Activated T-helper 1 cell treated with anti-CD3 and anti-CD28 coated beads, Interleukin-12 subunit alpha, Interleukin-12 subunit beta, Interleukin-2, Interleukin-4 antibody, amounts not matched to agents 30 ng/mL and 10 ng/mL and 1 ng/mL, durations not matched to agents 14 hours and 24 hours and 36 hours (primary cell): ENCODE data around the gene GADD45GIP1. TPM values are rescaled to one million over a fixed set of nuclear protein-coding genes. Genes with fewer than 3 reads are reported as not detected.

ENCODE experiments used
- DNase-seq: peaks from one replicate; pipeline ENCODE4 v3.0.0; 2021; ENCODE audit warnings: low spot score
- H3K27ac Mint-ChIP-seq: one replicate; pipeline ENCODE4 v1.8.0; 2021; ENCODE audit warnings: mild to moderate bottlenecking, mixed read lengths
- H3K27me3 Mint-ChIP-seq: one replicate; pipeline ENCODE4 v1.8.0; 2022; ENCODE audit warnings: mild to moderate bottlenecking, moderate library complexity, mixed read lengths; ENCODE audit not compliant: insufficient read depth
- H3K36me3 Mint-ChIP-seq: one replicate; pipeline ENCODE4 v1.8.0; 2021; ENCODE audit warnings: low read depth, mixed read lengths
- H3K4me1 Mint-ChIP-seq: one replicate; pipeline ENCODE4 v1.8.0; 2021; ENCODE audit warnings: low read depth, mixed read lengths
- H3K4me3 Mint-ChIP-seq: one replicate; pipeline ENCODE4 v1.8.0; 2021; ENCODE audit warnings: mild to moderate bottlenecking, moderate library complexity, mixed read lengths
- H3K9me3 Mint-ChIP-seq: one replicate; pipeline ENCODE4 v1.8.0; 2021; ENCODE audit warnings: mixed read lengths
- intact Hi-C: fragments of 100-400 bp; cut with micrococcal nuclease; formaldehyde crosslinking; loops from one replicate; pipeline ENCODE4 v1.15.1; 2024
- total RNA-seq: library from RNA; stranded (reverse); gene quantifications from 2 replicates; pipeline ENCODE4 v1.2.3, GENCODE V29; 2022

Gene GADD45GIP1
- total RNA-seq, 1 donor from 2014 or later = 32.1 TPM

- intact Hi-C loops = loop anchor here (1.0 to 2.0 kb wide), 6 partner anchors 20 to 202 kb away; partner anchors contain the start of genes GCDH, GET3, JUNB and SYCE2
- H3K27ac Mint-ChIP-seq = peak overlapping the region; percentile 94
- H3K9me3 Mint-ChIP-seq = no peaks in the 10 kb centered on the region
- H3K4me3 Mint-ChIP-seq = peak overlapping the region; percentile 100
- peaks cover 43% of the 10 kb centered on the region for H3K36me3 Mint-ChIP-seq
- peak; percentile 20 for DNase-seq
- H3K4me1 Mint-ChIP-seq = peaks cover 51% of the 10 kb centered on the region
- no peaks in the 10 kb centered on the region for H3K27me3 Mint-ChIP-seq
Measured at GRCh38 chr19:12938779-12939601, 18.0 kb downstream of the GADD45GIP1 start.

- peaks cover 48% of the 10 kb centered on the region for H3K4me1 Mint-ChIP-seq
Measured at GRCh38 chr19:12937927-12938778, 18.9 kb downstream of the GADD45GIP1 start, which contains the start of gene CALR. Gene CALR (plus strand): TSS chr19:12938609. CDS start chr19:12938680, 71 bp downstream.

GRCh38 chr19:12937093-12937926 lies 19.7 kb downstream of the GADD45GIP1 start:
- intact Hi-C loops = no loop called here
- Mint-ChIP-seq H3K4me3 (peak overlapping the region; percentile 100), H3K9me3 (no peaks in the 10 kb centered on the region), H3K4me1 (peaks cover 56% of the 10 kb centered on the region), H3K36me3 (peaks cover 42% of the 10 kb centered on the region), H3K27ac (peak overlapping the region; percentile 94), H3K27me3 (no peaks in the 10 kb centered on the region)
- no peak for DNase-seq

More at GRCh38 chr19:12937927-12938778, 18.9 kb downstream of the GADD45GIP1 start, which contains the start of gene CALR:
- no peaks in the 10 kb centered on the region for H3K9me3 Mint-ChIP-seq
- H3K36me3 Mint-ChIP-seq = peaks cover 39% of the 10 kb centered on the region
- DNase-seq = peak; percentile 100
- peak within 1 kb of the TSS; percentile 94 for H3K27ac Mint-ChIP-seq
- H3K27me3 Mint-ChIP-seq = no peaks in the 10 kb centered on the region
- intact Hi-C loops = loop anchor here (1.0 to 2.0 kb wide), 6 partner anchors 19 to 201 kb away; partner anchors contain the start of genes GCDH, GET3, JUNB and SYCE2
- H3K4me3 Mint-ChIP-seq = peak within 1 kb of the TSS; percentile 100

GRCh38 chr19:12936582-12936981 lies 20.4 kb downstream of the GADD45GIP1 start:
- H3K9me3 Mint-ChIP-seq = no peaks in the 10 kb centered on the region
- peak overlapping the region; percentile 5 for H3K4me3 Mint-ChIP-seq
- intact Hi-C loops = no loop called here
- H3K36me3 Mint-ChIP-seq = peaks cover 41% of the 10 kb centered on the region
- no peaks in the 10 kb centered on the region for H3K27me3 Mint-ChIP-seq
- no peak for DNase-seq
- no peak overlapping the region for H3K27ac Mint-ChIP-seq
- peaks cover 63% of the 10 kb centered on the region for H3K4me1 Mint-ChIP-seq

- Mint-ChIP-seq H3K9me3 (no peaks in the 10 kb centered on the region), H3K4me3 (peak overlapping the region; percentile 19), H3K27me3 (no peaks in the 10 kb centered on the region), H3K4me1 (peaks cover 52% of the 10 kb centered on the region), H3K27ac (no peak overlapping the region), H3K36me3 (peaks cover 35% of the 10 kb centered on the region)
- DNase-seq = no peak
- intact Hi-C loops = no loop called here
Measured at GRCh38 chr19:12935071-12935470, 22.0 kb downstream of the GADD45GIP1 start.

- Mint-ChIP-seq H3K27ac (peak within 1 kb of the TSS; percentile 94), H3K27me3 (no peaks in the 10 kb centered on the region), H3K4me3 (peak within 1 kb of the TSS; percentile 98), H3K36me3 (peaks cover 29% of the 10 kb centered on the region), H3K4me1 (peaks cover 39% of the 10 kb centered on the region), H3K9me3 (no peaks in the 10 kb centered on the region)
- intact Hi-C loops = loop anchor here (1.0 kb wide), 4 partner anchors 12 to 199 kb away; partner anchors contain the start of genes RAD23A, SYCE2 and TRIR
- DNase-seq = peak; percentile 82
Measured at GRCh38 chr19:12933287-12934072, 23.5 kb downstream of the GADD45GIP1 start, which contains the start of gene FARSA. Gene FARSA (minus strand): TSS chr19:12933711. CDS start chr19:12933696, 15 bp downstream.

GRCh38 chr19:12932392-12933286 lies 24.4 kb downstream of the GADD45GIP1 start:
- no peaks in the 10 kb centered on the region for H3K9me3 Mint-ChIP-seq
- peaks cover 30% of the 10 kb centered on the region for H3K36me3 Mint-ChIP-seq
- peak overlapping the region; percentile 98 for H3K4me3 Mint-ChIP-seq
- no peak for DNase-seq
- H3K27ac Mint-ChIP-seq = peak overlapping the region; percentile 94
- no peaks in the 10 kb centered on the region for H3K27me3 Mint-ChIP-seq
- H3K4me1 Mint-ChIP-seq = peaks cover 35% of the 10 kb centered on the region
- intact Hi-C loops = loop anchor here (1.0 kb wide), 4 partner anchors 13 to 198 kb away; partner anchors contain the start of genes RAD23A, SYCE2 and TRIR

GRCh38 chr19:12930002-12930645 lies 26.9 kb downstream of the GADD45GIP1 start:
- Mint-ChIP-seq H3K27me3 (no peaks in the 10 kb centered on the region), H3K27ac (no peak overlapping the region), H3K4me1 (peaks cover 23% of the 10 kb centered on the region), H3K4me3 (no peak overlapping the region), H3K36me3 (peaks cover 40% of the 10 kb centered on the region), H3K9me3 (no peaks in the 10 kb centered on the region)
- intact Hi-C loops = no loop called here
- no peak for DNase-seq

- no peak overlapping the region for H3K4me3 Mint-ChIP-seq
- H3K4me1 Mint-ChIP-seq = peaks cover 5% of the 10 kb centered on the region
- H3K36me3 Mint-ChIP-seq = peaks cover 49% of the 10 kb centered on the region
Measured at GRCh38 chr19:12924621-12925310, 32.3 kb downstream of the GADD45GIP1 start.

GRCh38 chr19:12922959-12923358 lies 34.1 kb downstream of the GADD45GIP1 start:
- peaks cover 37% of the 10 kb centered on the region for H3K36me3 Mint-ChIP-seq
- H3K4me1 Mint-ChIP-seq = peaks cover 14% of the 10 kb centered on the region
- no peak overlapping the region for H3K4me3 Mint-ChIP-seq
- intact Hi-C loops = no loop called here
- no peaks in the 10 kb centered on the region for H3K9me3 Mint-ChIP-seq
- no peak overlapping the region for H3K27ac Mint-ChIP-seq
- no peak for DNase-seq
- no peaks in the 10 kb centered on the region for H3K27me3 Mint-ChIP-seq

More at GRCh38 chr19:12924621-12925310, 32.3 kb downstream of the GADD45GIP1 start:
- H3K27ac Mint-ChIP-seq = no peak overlapping the region
- DNase-seq = no peak
- H3K9me3 Mint-ChIP-seq = no peaks in the 10 kb centered on the region
- no peaks in the 10 kb centered on the region for H3K27me3 Mint-ChIP-seq
- intact Hi-C loops = no loop called here
